Measurements from ENCODE around the gene PER3.

GRCh38 chr1:7770669-7770996 is 13.5 kb upstream of the PER3 start:
- TF ChIP-seq ZNF274 (IDR thresholded peaks at IDR 0.05; ENCODE audit: low read depth, low read length) (no peak), SUZ12 (IDR thresholded peaks at IDR 0.05; ENCODE audit: extremely low read depth, insufficient read depth, insufficient read length) (no peak), YY1 (IDR thresholded peaks at IDR 0.05; ENCODE audit: insufficient read depth, insufficient read length) (no peak)
